GM19025 (cell line): ENCODE results near the gene SLC17A9.

ENCODE experiments used
- ATAC-seq: cut with Tn5 transposase; IDR thresholded peaks from one replicate; pipeline ENCODE4 v1.9.1; 2021; ENCODE audit warnings: mild to moderate bottlenecking, low read depth, moderate library complexity; ENCODE audit not compliant: unreplicated experiment

SLC17A9 gene

DNA sequence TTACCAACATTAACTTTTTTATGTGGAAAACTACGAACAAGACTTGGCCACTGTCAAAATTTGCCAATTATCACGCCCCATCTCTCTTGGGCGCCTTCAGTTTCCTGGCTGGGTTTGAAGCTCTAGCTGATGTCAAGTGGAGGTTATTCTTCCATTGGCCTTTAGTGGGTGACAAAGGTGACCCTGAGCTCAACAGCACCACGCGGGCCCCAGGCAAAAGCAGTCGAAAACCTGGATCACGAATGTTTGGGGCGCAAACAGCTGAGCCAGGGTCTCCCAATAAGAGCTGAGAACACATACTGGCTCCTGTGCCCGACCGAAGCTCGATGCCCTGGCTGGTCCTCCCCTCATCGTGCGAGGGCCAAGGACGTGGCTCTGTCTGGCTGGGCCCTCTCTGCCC lies 26.8 kb downstream of the SLC17A9 start:
- no peak for ATAC-seq

DNA sequence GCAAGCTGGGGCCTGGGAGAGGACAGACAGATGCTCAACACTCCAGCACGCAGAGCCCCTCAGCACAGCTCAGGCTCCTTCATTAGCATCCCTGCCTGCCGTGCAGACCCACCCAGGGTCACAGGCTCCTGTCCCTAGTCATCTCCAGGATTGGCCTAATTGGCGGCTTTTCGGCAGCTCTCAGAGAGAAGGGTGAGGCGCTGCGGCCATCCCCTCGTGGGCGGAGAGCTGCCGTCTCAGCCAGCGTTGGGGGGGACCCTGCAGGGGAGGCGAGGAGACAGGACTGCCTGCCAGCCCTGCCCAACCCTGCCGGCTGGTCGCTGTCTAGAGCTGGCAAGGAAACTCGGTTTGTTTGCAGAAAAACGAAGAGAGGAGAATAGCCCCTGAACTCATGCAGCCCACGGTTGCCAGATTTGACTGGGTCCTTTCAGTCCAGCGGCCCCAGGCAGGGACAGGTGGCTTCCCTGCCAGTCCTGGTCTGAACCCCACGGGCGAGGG lies 27.4 kb downstream of the SLC17A9 start:
- ATAC-seq = no peak

DNA sequence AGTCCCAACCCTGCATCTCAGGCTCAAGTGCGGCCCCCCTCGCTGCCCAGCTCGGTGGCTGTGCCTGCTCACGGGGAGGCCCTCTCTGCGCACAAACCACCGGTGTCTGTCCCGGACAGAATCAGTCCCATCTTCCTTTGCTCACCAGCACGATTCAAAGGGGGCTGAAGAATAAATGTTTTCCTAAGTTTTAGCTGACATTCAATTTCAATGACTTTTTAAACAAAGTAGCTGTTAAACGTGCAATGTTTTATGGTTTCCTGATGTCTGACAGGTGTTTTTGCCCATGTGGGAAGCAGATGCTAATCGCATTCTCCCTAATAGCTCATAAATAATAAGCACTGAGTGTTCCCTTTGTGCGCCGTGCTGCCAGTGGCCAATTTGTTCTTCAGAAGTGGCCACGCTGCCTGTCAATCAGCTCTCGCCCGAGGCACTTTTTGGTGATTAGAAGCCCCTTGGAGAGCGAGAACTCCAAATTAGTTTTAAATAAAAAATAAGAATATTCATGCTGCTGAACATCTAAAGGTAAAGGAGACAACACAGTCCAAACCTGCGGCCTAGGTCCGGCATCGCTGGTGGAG lies 28.0 kb downstream of the SLC17A9 start:
- ATAC-seq = no peak

DNA sequence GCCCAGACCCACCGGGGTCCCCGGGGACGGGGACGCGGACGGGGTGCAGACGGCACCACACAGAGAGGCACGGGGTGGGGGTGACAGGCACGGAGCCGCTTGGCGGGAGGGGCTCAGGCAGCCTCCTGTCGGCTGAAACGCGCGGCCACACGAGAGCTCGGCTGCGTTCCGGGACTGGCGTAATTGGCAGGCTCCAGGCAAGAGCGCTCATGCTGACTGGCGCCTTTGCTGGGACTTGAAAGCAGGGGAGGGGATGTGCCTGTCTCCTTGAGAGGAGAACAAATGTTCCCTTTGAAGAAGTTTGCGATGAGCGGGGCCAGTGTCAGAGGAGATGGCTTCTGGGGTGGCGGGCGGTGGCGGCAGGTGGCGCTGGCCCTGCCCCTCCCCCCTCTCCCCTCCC lies 28.5 kb downstream of the SLC17A9 start:
- no peak for ATAC-seq

DNA sequence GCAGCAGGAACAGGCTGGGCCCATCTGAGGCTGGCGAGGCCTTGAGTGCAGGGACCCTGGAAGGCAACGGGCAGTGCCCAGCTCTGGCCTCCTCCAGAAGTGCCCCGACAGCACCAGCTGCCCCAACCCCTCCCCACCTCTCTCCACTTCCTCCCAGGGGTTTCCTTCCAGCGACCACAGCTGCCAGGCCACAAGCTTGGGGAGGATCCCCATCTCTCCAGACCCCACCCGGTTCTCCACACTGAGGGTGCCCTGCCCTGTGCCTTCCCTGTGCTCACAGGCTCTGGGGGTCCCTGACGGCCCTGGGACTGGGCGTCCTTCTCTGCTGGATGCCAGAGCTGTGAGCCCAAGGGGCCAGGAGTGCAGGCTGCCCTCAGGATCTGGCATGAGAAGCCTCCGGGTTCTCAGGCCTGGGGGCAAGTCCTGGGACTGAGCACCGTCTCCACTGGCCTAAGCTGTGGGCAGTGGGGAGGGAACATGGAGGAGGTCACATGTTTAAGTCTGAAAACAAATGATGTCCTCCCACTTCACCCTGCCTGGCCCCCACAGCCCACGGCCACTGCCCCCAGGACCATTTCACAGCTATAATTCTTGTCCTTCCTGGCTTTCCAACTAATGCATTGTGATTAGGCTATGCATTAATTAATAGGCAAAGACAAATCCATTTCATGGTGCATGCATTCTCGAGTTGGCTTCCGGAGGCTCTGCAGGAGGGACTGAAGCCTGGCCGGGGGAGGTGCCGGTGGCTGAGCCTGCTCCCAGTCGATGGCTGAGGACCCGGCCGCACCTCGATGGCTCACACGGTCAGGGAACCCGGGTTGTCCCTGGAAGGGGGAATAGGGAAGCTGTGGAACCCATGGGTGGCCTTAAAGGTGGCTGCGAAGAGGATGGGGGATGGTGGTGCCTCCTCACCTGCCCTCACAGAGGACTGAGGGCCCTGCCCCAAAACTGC lies 29.9 kb downstream of the SLC17A9 start:
- no peak for ATAC-seq

DNA sequence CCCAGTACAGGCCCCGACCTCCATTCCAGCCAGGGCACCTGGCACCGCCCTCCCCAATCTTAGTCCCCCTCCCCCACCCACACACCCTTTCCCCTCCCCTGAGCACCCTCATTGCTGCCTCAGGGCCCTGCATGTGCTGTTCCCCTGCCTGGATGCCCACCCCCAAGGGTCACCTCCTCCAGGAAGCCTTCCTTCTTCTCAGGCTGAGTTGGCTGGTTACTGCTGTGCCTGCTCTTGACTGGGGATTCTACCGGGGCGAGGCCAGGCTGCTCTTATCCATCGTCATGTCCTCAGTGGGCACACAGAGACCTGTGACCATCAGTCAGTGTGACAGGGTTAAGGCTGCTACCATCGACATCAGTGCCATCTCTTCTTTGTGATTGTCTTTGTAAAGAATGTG lies 30.7 kb downstream of the SLC17A9 start:
- no peak for ATAC-seq

DNA sequence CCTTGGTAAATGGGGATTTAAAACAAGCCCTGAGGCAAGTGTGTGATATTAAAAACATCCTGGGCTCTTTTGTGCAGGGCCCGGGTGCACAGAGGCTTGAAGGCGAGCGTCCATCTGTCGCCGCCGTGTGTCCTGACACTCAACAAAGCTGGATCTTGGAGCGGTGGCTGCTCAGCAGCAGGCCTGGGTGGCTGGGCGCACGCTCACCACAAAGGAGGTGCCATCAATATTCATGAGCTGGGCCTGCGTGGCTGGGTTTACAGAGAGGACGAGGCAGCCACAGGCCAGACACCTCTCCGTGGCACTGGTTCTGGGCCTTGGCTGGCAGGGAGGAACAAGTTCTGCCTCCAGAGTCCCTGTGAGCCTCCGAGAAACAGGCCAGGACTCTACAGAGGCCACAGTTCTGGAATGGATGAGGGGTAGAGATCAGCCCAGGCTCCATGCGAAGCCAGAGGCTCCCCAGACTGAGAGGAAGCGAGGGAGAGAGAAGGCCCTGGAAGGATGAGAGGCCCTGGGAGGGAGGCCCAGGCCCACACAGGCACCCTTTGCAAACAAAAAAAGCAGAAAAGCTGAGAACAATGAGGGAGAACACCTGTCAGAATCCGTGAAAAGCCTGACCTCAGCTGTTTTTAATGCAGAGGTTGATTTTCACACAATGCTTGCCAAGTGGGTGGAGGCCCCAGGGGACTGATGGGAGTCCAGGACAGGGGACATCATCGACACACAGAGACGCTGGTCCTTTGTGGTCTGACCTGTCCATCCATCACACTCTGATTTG lies 32.3 kb downstream of the SLC17A9 start:
- ATAC-seq = no peak

DNA sequence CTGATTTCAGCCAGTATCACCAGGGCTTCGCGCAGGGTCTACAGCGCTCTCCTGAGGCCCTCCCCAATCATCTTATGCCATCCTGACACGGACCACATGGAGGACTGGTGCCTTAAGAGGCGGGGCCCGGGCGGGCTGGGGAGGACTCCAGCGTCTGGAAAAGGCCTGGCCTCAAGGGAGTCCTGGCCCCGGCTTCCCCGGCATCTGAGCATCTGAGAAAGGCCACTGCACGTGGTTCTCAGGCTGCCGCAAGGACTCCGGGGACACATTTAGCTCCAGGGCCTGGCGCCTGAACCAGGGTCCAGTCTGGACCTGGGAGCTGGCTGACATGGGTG lies 32.9 kb downstream of the SLC17A9 start:
- no peak for ATAC-seq

DNA sequence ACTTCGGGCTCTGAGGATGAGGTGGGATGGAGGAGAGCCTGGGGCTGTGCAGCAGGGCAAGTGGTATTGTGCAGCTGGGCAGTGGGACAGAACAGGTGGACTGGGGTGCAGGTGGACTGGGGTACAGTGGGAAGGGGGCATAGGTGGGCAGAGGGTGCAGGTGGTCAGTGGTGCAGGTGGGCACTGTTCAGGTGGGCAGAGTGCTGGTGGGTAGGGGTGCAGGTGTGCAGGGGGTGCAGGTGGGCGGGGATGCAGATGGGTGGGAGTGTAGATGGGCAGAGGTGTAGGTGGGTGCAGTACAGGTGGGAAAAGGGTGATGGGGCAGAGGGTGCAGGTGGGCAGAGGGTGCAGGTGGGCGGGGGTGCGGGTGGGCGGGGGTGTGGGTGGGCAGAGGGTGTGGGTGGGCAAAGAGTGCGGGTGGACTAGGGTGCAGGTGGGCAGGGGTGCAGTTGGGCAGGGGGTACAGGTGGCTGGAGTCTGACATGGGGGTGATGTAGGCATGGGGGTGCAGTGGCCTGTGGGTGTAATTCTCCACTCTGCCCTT lies 33.8 kb downstream of the SLC17A9 start:
- no peak for ATAC-seq

DNA sequence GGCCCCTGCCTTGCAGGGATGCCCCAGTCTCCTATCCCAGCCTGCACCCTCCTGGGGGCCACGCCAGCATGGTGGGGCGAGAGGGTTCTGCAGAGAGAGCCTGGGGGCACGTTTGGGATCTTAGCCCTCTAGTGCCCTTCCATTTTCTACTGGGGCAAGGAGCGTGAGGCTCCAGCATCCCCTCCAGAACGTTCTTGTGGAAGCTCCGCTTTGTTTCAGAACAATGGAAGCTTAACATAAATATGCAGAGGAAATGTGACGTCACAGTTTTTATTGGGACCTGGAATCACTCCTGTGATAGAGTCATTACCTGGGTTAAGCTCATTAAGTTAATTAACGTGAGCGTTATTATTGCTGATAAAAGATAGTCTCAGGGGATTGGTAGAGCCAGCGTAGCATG lies 34.6 kb downstream of the SLC17A9 start:
- ATAC-seq = no peak

DNA sequence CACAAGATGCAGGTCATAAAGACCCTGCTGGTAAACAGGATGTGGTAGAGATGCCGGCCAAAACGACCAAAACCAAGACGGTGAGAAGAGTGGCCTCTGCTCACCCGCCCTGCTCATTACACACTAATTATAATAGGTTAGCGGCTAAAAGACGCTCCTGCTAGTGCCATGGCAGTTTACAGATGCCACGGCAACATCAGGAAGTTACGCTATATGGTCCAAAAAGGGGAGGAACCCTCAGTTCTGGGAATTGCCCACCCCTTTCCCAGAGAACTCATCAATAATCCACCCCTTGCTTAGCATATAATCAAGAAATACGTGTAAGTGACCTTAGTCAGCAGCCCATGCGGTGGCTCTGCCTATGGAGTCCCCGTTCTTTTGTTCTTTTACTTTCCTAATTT lies 36.7 kb downstream of the SLC17A9 start:
- no peak for ATAC-seq

DNA sequence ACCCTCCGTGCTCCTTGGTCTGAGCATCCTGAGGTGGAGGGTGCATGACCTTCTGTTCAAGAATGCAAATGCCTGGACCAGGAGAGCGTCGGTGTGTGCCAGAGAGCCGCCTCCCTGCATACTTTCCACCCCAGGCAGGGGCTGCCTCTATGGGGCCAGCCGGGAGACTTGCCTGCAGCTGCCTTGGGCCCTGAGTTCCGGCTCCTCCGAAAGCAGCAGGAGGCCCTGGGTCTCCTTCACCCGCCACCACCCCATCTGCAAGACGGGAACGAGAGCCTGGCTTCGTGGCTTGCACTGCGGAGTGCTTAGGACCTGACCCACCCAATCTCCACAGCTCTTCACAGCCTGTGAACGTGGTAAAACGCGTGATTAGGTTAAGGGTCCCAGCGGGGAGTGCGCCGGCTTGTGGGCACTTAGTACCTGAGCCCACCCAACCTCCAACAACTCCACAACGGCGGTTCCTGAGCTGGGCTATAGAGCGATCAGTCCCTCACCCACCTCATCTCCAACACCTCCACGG lies 37.9 kb downstream of the SLC17A9 start:
- ATAC-seq = no peak

DNA sequence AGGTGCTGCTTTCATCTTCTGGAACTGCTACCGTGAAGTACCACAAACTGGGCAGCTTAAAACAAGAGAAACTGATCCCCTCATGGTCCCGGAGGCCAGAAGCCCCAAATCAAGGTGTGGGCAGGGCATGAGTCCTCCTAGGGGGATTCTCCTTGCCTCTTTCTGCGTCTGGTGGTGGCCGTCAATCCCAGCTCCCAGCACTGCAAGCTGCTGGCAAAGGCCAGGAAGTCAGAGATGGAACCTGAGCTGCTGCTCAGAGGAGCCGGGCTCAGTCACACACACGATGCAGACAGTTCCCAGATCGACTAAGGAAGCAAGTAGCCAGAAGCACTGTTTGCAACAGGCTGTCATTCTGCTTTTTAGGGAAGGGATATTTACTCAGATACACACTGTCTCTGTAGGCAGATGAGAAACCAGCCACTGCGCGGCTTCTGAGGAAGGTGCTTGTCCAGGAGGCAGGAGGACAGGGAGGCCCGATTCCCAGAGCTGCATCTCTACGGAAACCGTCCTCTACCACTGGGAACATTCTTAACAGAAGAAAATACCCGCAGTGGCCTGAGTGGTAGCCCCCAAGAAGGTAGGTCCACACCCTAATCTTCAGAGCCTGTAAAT lies 38.8 kb downstream of the SLC17A9 start:
- ATAC-seq = no peak

DNA sequence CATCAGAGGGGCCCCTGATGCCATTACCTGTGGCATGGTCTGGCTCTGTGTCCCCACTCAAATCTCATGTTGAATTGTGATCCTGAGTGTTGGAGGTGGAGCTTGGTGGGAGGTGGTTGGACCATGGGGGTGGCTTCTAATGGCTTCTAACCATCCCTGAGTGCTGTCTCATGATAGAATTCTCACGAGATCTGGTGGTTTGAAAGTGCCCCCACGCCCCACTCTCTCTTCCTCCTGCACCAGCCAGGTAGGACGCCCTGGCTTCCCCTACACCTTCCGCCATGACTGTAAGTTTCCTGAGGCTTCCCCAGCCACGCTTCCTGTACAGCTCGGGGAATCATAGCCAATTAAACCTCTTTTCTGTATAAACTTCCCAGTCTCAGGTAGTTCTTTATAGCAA lies 39.4 kb downstream of the SLC17A9 start:
- no peak for ATAC-seq

DNA sequence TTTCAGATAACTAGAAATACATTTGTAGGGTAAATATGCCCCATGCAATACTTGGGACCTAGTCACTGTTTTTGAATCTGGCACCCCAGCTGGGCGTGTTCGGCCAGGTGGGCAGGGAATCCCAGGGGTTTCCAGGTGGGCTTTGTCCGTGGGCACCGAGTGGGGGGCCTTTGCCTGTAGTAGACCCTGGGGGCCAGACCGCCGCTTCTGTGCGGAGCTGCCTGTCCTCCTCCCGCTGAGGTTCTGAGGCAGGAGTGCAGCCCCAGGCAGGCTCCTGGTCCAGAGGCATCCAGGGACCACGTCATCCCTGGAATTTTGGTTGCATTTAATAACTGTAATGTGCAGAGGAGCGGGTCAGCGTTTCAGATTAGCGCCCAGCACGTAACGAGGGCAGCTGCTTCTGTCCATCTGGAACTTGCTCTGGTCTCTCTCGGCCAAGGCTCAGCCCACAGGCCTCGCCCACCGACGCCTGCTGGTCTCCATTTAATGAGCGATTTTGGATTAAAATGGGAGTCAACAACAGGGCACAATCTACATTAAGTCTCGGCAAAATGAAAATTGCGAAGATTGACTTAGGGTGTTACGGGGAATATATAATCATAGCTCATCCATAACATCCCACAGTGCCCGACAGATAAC lies 41.5 kb downstream of the SLC17A9 start:
- ATAC-seq = no peak

DNA sequence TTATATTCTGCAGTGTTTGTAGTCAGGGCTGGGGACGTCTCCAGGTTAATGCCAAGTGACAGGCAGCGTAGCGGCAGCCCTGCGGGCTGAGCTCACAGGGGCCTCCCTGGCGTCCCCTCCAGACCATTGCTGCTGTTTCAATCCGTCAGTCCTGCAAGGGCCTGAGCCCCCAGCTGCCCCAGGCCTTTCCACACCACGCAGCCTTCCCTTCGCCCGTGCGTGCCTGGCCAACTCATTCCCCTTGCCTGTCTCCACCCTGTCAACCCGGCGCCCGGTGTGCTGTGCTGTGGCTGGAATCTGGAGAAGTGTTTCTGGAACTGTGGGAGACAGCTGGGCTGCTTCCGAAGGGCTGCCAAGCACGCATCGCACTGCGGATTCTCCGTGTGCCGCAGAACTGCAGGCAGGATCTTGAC lies 42.4 kb downstream of the SLC17A9 start:
- no peak for ATAC-seq

DNA sequence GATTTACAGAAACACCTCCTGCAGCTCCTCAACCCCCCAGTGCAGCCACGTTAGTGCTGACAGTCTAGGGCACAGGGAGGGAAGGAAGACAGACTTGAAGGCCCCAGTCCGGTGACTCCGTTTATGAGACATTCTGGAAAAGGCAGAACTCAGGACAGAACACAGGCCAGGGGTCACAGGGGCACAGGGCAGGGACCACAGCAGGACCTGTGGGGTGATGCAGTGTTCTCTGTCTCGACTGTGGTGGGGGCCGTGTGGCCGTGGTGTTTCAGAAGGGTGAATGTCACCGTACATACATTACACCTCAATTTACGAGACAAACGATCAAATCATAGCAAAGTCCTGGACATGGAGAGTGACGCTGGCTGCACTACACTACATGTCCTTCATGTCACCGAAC lies 43.0 kb downstream of the SLC17A9 start:
- no peak for ATAC-seq

DNA sequence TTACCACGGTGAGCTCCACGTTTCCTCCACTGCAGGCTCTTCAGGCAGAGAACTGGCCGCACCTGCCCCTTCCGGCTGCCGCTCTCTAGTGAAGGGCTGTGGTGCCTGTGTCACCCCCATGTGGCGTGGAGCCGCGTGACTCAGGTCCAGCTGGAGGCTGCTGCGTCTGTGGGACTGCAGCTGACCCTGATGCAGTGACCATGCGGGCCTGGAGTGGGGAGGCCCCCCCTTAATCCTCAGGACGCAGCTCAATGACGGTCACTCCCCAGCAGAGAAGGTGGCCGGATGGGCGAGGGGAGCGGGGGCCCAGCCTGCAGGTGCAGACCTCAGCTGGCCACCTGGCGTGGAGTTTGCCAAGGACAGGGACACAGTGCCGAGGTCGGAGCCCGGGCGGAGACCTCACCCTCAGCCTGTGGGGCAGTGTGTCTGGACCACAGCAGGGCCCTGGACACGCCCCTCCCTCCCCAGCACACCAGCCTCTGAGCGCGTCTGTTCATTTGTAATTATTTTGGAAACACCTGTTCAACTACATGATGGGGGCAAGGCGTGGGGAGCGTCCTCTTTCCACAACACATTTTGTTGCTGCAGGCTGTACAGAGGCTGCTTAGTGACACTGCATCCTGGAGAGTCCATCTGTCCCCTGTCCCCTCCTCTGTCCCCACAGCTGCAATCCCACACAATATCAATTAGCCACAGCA lies 43.5 kb downstream of the SLC17A9 start:
- ATAC-seq = no peak

DNA sequence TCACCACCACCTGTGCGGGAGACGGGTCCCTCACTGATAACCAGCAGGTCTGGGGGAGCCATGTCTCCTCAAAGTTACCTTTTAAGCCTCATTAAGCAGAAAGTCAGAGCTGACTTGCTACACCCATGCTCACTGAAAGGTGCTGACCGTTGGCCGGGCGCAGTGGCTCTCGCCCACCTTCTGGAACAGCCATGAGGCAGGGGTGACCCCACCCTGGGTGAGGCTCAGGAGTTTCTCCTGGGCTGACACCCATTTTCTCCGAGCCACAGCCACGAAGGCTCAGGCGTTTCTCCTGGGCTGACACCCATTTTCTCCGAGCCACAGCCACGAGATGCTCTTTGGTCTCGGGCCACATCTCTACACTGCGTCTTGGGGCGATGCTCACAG lies 44.1 kb downstream of the SLC17A9 start:
- no peak for ATAC-seq
